HG02884 (cell line): ENCODE results near the gene WDFY4.

ENCODE experiments used
- ATAC-seq: cut with Tn5 transposase; IDR thresholded peaks from one replicate; pipeline ENCODE4 v1.9.1; 2021; ENCODE audit warnings: mild to moderate bottlenecking, moderate library complexity; ENCODE audit not compliant: unreplicated experiment

Gene WDFY4

GRCh38 chr10:48655411-48656240, 29.0 kb upstream of the WDFY4 start:
- ATAC-seq, result peak; percentile 22

- ATAC-seq, result peak; percentile 90
Measured at GRCh38 chr10:48656241-48656913, 28.3 kb upstream of the WDFY4 start.

GRCh38 chr10:48656914-48657305, 27.8 kb upstream of the WDFY4 start:
- ATAC-seq, result no peak

- no peak for ATAC-seq
Measured at GRCh38 chr10:48657416-48657815, 27.3 kb upstream of the WDFY4 start.

- no peak for ATAC-seq
Measured at GRCh38 chr10:48658243-48658974, 26.3 kb upstream of the WDFY4 start.

- no peak for ATAC-seq
Measured at GRCh38 chr10:48658975-48659269, 25.8 kb upstream of the WDFY4 start.

- ATAC-seq, result no peak
Measured at GRCh38 chr10:48659790-48660189, 24.9 kb upstream of the WDFY4 start.

- ATAC-seq, result no peak
Measured at GRCh38 chr10:48661441-48661840, 23.2 kb upstream of the WDFY4 start.

GRCh38 chr10:48667960-48668590, 16.6 kb upstream of the WDFY4 start:
- ATAC-seq, result peak; percentile 34

GRCh38 chr10:48670978-48671913, 13.4 kb upstream of the WDFY4 start:
- peak; percentile 64 for ATAC-seq

GRCh38 chr10:48671914-48672595, 12.6 kb upstream of the WDFY4 start:
- peak; percentile 27 for ATAC-seq

GRCh38 chr10:48672596-48673265, 11.9 kb upstream of the WDFY4 start:
- ATAC-seq, result peak; percentile 4

- ATAC-seq, result no peak
Measured at GRCh38 chr10:48677625-48678024, 7.0 kb upstream of the WDFY4 start.

GRCh38 chr10:48678041-48678440, 6.6 kb upstream of the WDFY4 start:
- ATAC-seq, result peak; percentile 59

- no peak for ATAC-seq
Measured at GRCh38 chr10:48681740-48682139, 2.9 kb upstream of the WDFY4 start.

- ATAC-seq, result no peak
Measured at GRCh38 chr10:48682265-48682664, 2.4 kb upstream of the WDFY4 start.

GRCh38 chr10:48683424-48683823, 1.2 kb upstream of the WDFY4 start:
- ATAC-seq, result no peak

GRCh38 chr10:48683868-48684267, 805 bp upstream of the WDFY4 start:
- no peak for ATAC-seq

- no peak for ATAC-seq
Measured at GRCh38 chr10:48684463-48684791, 246 bp upstream of the WDFY4 start.
